Measurements from ENCODE around the gene MTMR11. TPM values are rescaled to one million over a fixed set of nuclear protein-coding genes. Genes with fewer than 3 reads are reported as not detected.

MTMR11 gene
- total and polyA plus RNA-seq, 2 experiments from 2014 or later: 2.4 to 3.6 TPM

Other genes with a start within 250 kb of the MTMR11 start
- not detected in 2 replicates for gene FCGR1A, start 154.2 kb downstream of the MTMR11 start, total RNA-seq (2014; rRNA removed; shearing (Covaris generic))
- not detected in 2 replicates for gene FCGR1A, start 154.2 kb downstream of the MTMR11 start, polyA plus RNA-seq (2016; fragmentation: Nextera tagmentation; extraction: Ambion mirVana)
- 13.4 and 18.4 TPM in 2 replicates for gene BOLA1, start 37.3 kb downstream of the MTMR11 start, total RNA-seq (2014; rRNA removed; shearing (Covaris generic))
- gene BOLA1, start 37.3 kb downstream of the MTMR11 start, polyA plus RNA-seq (2016; fragmentation: Nextera tagmentation; extraction: Ambion mirVana): 23.1 and 26.2 TPM in 2 replicates
- 41.7 and 42.5 TPM in 2 replicates for gene SV2A, start 19.0 kb downstream of the MTMR11 start, total RNA-seq (2014; rRNA removed; shearing (Covaris generic))
- gene SV2A, start 19.0 kb downstream of the MTMR11 start, polyA plus RNA-seq (2016; fragmentation: Nextera tagmentation; extraction: Ambion mirVana): 17.3 and 17.8 TPM in 2 replicates
- 48.7 and 49.2 TPM in 2 replicates for gene SF3B4, start 9.1 kb downstream of the MTMR11 start, total RNA-seq (2014; rRNA removed; shearing (Covaris generic))
- 84.0 and 85.7 TPM in 2 replicates for gene SF3B4, start 9.1 kb downstream of the MTMR11 start, polyA plus RNA-seq (2016; fragmentation: Nextera tagmentation; extraction: Ambion mirVana)
- gene OTUD7B, start 73.8 kb upstream of the MTMR11 start, total RNA-seq (2014; rRNA removed; shearing (Covaris generic)): 9.9 and 12.4 TPM in 2 replicates
- gene OTUD7B, start 73.8 kb upstream of the MTMR11 start, polyA plus RNA-seq (2016; fragmentation: Nextera tagmentation; extraction: Ambion mirVana): 3.3 and 3.7 TPM in 2 replicates
- 26.9 and 37.5 TPM in 2 replicates for gene VPS45, start 130.9 kb upstream of the MTMR11 start, total RNA-seq (2014; rRNA removed; shearing (Covaris generic))
- gene VPS45, start 130.9 kb upstream of the MTMR11 start, polyA plus RNA-seq (2016; fragmentation: Nextera tagmentation; extraction: Ambion mirVana): 17.5 and 23.5 TPM in 2 replicates
- gene PLEKHO1, start 213.0 kb upstream of the MTMR11 start, total RNA-seq (2014; rRNA removed; shearing (Covaris generic)): 26.3 and 34.3 TPM in 2 replicates
- gene PLEKHO1, start 213.0 kb upstream of the MTMR11 start, polyA plus RNA-seq (2016; fragmentation: Nextera tagmentation; extraction: Ambion mirVana): 33.1 and 36.7 TPM in 2 replicates

Data from GM23338 (cell line).